Thoracic aorta (tissue), 2 donors: ENCODE measurements around the gene CUL4A. TPM values are rescaled to one million over a fixed set of nuclear protein-coding genes. Genes with fewer than 3 reads are reported as not detected.
"Not testable (repeated sequence)": the region's sequence is repeated elsewhere in the genome, so short reads cannot be mapped to it uniquely, and the experiment has no call there.

Experiments used
- ATAC-seq: fragments of 150-250 bp; one replicate; pipeline ENCODE4 v1.8.0; 2017; ENCODE audit warnings: low read depth; ENCODE audit not compliant: insufficient number of reproducible peaks, low FRiP score
- DNase-seq: peaks from one replicate; pipeline ENCODE4 v3.0.0-alpha.2; 2020; ENCODE audit warnings: low spot score
- H3K27ac ChIP-seq, 2 donors: fragments of 200-600 bp; sonication (generic); 1 replicate in 1 of 2; 2 replicates in 1 of 2; pipeline ENCODE4 v1.5.1; 2016; ENCODE audit warnings: mild to moderate bottlenecking in 2 of 2, moderate library complexity in 2 of 2
- H3K27me3 ChIP-seq: fragments of 200-600 bp; sonication (generic); replicated peaks from 2 replicates; pipeline ENCODE4 v1.6.0; 2016; ENCODE audit warnings: mild to moderate bottlenecking; ENCODE audit not compliant: insufficient read depth
- H3K36me3 ChIP-seq: fragments of 200-600 bp; sonication (generic); one replicate; pipeline ENCODE4 v1.5.1; 2016
- H3K4me1 ChIP-seq, 2 donors: fragments of 200-600 bp; sonication (generic); 1 replicate in 1 of 2; 2 replicates in 1 of 2; pipeline versions ENCODE4 v1.5.1 to v1.6.0; 2016; ENCODE audit warnings: low read depth in 2 of 2, mild to moderate bottlenecking in 1 of 2; ENCODE audit not compliant: control insufficient read depth in 1 of 2
- H3K4me3 ChIP-seq: fragments of 200-600 bp; sonication (generic); 2 replicates; pipeline ENCODE4 v1.5.1; 2016; ENCODE audit warnings: mild to moderate bottlenecking
- H3K9me3 ChIP-seq: fragments of 200-600 bp; sonication (generic); 2 replicates; pipeline ENCODE4 v1.5.1; 2016
- CTCF ChIP-seq: fragments of 200-600 bp; sonication (generic); IDR thresholded peaks from one replicate; pipeline ENCODE4 v1.5.1; 2019; ENCODE audit warnings: antibody characterized with exemption
- total RNA-seq, 2 donors: library from RNA; depleted of rRNA; stranded (reverse); fragments of >200 nt; gene quantifications; one replicate each; pipeline versions ENCODE4 v1.1.0 to v1.2.3, GENCODE V29; 2016

CUL4A gene
- total RNA-seq, 2 donors from 2014 or later, result 112 to 156 TPM

GRCh38 chr13:113305208-113305607 is 95.8 kb downstream of the CUL4A start:
- H3K4me1 ChIP-seq, result no peaks in the 10 kb centered on the region
- no peak overlapping the region for H3K4me3 ChIP-seq
- no peak for DNase-seq
- no peak for ATAC-seq
- H3K36me3 ChIP-seq, result peaks cover 8% of the 10 kb centered on the region
- H3K27ac ChIP-seq, result no peak overlapping the region
- H3K27me3 ChIP-seq, result no peaks in the 10 kb centered on the region
- no peak for TF ChIP-seq CTCF
- H3K9me3 ChIP-seq, result no peaks in the 10 kb centered on the region

DNA sequence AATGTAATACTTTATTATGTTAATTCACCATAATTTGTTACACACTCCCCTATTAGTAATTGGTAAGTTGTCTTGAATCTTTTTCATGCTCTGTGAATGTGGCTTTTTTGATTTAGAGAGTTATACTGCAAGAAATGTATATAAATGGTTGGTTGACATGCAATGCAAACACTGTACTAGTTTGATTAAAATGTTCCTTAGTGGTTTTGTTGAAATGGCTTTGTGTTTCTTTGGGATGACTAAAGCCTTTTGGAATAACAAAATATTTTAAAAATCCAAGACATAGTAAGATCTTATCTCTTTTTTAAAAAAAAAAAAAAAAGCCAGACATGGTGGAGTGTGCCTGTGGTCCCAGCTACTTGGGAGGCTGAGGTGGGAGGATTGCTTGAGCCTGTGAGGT is 98.1 kb downstream of the CUL4A start:
- Histone ChIP-seq H3K4me3 (no peak overlapping the region), H3K27me3 (no peaks in the 10 kb centered on the region), H3K4me1 (no peaks in the 10 kb centered on the region), H3K9me3 (no peaks in the 10 kb centered on the region), H3K36me3 (peaks cover 27% of the 10 kb centered on the region), H3K27ac (no peak overlapping the region)
- no peak for TF ChIP-seq CTCF
- ATAC-seq (no peak), DNase-seq (no peak)

DNA sequence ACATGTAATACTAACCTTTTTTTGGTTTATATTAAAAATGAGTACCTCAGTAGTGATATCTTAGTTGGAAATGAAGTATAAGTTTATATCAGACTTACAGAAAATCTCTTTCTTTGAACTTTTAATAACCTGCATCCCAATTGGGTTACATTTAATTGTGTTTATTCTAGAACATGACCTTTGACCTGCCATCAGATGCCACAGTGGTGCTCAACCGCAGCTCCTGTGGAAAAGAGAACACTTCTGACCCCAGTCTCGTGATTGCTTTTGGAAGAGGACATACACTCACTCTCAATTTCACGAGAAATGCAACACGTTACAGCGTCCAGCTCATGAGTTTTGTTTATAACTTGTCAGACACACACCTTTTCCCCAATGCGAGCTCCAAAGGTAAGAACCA is 100.1 kb downstream of the CUL4A start:
- no peak for TF ChIP-seq CTCF
- H3K36me3 ChIP-seq, result peaks cover 32% of the 10 kb centered on the region

GRCh38 chr13:113314112-113314511 is 104.7 kb downstream of the CUL4A start:
- not testable (repeated sequence) for H3K27me3 ChIP-seq, DNase-seq, H3K4me3 ChIP-seq, H3K4me1 ChIP-seq, H3K27ac ChIP-seq, H3K9me3 ChIP-seq, ATAC-seq
- peaks cover 44% of the 10 kb centered on the region for H3K36me3 ChIP-seq

More for the DNA sequence above, 100.1 kb downstream of the CUL4A start:
- DNase-seq (no peak), ATAC-seq (no peak)
- Histone ChIP-seq H3K27me3 (no peaks in the 10 kb centered on the region), H3K4me1 (no peaks in the 10 kb centered on the region), H3K4me3 (no peak overlapping the region), H3K9me3 (no peaks in the 10 kb centered on the region), H3K27ac (no peak overlapping the region)

- not testable (repeated sequence) for H3K9me3 ChIP-seq, H3K4me3 ChIP-seq, H3K27ac ChIP-seq, DNase-seq, H3K4me1 ChIP-seq, ATAC-seq, H3K27me3 ChIP-seq
- H3K36me3 ChIP-seq, result peaks cover 47% of the 10 kb centered on the region
These were observed 105.6 kb downstream of the CUL4A start for GRCh38 chr13:113314895-113315470.

DNA sequence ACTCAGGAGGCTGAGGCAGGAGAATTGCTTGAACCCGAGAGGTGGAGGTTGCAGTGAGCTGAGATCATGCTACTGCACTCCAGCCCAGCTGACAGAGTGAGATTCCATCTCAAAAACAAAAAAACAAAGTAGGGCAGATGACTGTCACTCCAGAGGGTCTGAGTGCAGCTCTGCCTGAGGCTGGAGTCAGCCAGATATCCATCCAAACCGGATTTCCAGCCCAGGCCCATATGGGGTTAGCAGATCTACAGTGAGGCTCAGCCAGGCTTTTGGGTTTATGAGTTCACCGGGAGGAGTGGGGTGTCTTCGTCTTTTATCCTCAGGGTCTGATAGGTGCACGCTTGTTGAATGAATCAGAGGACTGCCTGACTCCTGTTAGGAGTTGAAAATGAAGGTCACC is 106.6 kb downstream of the CUL4A start:
- TF ChIP-seq CTCF, result no peak
- no peaks in the 10 kb centered on the region for H3K4me1 ChIP-seq
- H3K27ac ChIP-seq, result no peak overlapping the region
- H3K9me3 ChIP-seq, result no peaks in the 10 kb centered on the region
- peaks cover 46% of the 10 kb centered on the region for H3K36me3 ChIP-seq
- H3K4me3 ChIP-seq, result no peak overlapping the region
- DNase-seq (no peak), ATAC-seq (no peak)
- no peaks in the 10 kb centered on the region for H3K27me3 ChIP-seq

Other genes starting within 250 kb of the CUL4A start
- gene MCF2L, start 240.4 kb upstream of the CUL4A start, total RNA-seq, result 10 to 100 TPM; 34.9 to 49.2 TPM
- gene F7, start 103.8 kb upstream of the CUL4A start, total RNA-seq, result not detected
- gene F10, start 86.8 kb upstream of the CUL4A start, total RNA-seq, result 10 to 100 TPM; 25.5 to 31.5 TPM
- not detected for gene PROZ, start 51.0 kb upstream of the CUL4A start, total RNA-seq
- 10 to 100 TPM; 46.8 to 55.4 TPM for gene PCID2, start 944 bp upstream of the CUL4A start, total RNA-seq
- gene LAMP1, start 87.6 kb downstream of the CUL4A start, total RNA-seq, result 100 to 1,000 TPM; 145 to 210 TPM
- 1 to 10 TPM; 1.9 to 5.6 TPM for gene GRTP1, start 154.5 kb downstream of the CUL4A start, total RNA-seq
- gene ADPRHL1, start 243.9 kb downstream of the CUL4A start, total RNA-seq, result 10 to 100 TPM; 11.8 to 12.6 TPM